Embryonic facial prominence (tissue), 1 donor: ENCODE data around the gene RCN2.
"Not testable (repeated sequence)": the region's sequence is repeated elsewhere in the genome, so short reads cannot be mapped to it uniquely, and the experiment has no call there.

Source experiments
- DNase-seq: peaks from one replicate; pipeline ENCODE4 v3.0.0-alpha.2; 2016; ENCODE audit errors: extremely low spot score

Gene RCN2, protein sequence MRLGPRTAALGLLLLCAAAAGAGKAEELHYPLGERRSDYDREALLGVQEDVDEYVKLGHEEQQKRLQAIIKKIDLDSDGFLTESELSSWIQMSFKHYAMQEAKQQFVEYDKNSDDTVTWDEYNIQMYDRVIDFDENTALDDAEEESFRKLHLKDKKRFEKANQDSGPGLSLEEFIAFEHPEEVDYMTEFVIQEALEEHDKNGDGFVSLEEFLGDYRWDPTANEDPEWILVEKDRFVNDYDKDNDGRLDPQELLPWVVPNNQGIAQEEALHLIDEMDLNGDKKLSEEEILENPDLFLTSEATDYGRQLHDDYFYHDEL

DNA sequence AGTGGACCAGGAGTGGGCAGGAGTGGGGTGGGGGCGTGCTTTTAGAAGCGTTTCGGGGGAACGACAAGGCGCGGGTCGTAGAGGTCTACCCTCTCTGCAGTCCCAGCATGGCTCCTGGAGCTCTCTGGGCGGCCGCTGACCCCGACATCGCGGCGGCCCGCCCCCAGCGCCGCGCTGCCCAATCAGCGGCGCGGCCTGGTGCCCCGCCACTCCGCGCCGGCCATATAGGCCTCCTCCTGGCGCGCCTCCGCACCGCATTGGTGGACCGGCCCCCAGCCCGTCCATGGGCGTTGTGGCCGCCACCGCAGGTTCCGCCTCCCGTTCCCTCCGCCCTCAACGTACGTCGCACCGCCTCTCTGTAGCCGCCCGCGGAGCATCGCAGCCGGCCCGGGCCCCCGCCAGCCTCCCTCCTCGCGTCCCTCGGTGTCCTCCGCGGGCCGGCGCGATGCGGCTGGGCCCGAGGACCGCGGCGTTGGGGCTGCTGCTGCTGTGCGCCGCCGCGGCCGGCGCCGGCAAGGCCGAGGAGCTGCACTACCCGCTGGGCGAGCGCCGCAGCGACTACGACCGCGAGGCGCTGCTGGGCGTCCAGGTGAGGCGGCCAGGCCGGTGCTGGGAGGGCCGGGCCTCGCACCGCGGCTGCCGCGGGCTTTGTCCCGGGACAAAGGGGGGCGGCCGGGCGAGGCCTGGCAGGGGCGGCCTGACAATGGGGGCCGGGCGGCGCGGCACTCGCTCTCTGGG lies at the start of gene RCN2:
TSS of gene RCN2 (plus strand) at position 353 of the 738 bp plus-strand sequence. CDS start at position 446, 93 bp downstream.
- peak; percentile 88 for DNase-seq

DNA sequence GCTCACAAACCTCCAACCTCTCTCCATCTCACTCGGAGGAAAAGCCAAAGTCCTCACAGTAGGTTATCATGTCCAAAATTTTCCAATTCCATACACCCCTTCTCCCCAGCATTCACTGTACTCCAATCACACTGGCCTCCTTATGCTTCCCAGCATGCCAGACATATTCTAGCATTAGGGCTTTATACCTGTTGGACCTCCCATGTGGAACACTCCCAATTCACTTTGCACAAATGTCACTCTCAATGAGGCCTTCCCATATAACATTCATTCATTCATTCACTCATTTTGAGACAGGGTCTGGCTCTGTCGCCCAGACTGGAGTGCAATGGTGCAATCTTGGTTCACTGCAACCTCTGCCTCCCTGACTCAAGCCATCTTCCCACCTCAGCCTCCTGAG lies 46.3 kb upstream of the RCN2 start:
- no peak for DNase-seq

DNA sequence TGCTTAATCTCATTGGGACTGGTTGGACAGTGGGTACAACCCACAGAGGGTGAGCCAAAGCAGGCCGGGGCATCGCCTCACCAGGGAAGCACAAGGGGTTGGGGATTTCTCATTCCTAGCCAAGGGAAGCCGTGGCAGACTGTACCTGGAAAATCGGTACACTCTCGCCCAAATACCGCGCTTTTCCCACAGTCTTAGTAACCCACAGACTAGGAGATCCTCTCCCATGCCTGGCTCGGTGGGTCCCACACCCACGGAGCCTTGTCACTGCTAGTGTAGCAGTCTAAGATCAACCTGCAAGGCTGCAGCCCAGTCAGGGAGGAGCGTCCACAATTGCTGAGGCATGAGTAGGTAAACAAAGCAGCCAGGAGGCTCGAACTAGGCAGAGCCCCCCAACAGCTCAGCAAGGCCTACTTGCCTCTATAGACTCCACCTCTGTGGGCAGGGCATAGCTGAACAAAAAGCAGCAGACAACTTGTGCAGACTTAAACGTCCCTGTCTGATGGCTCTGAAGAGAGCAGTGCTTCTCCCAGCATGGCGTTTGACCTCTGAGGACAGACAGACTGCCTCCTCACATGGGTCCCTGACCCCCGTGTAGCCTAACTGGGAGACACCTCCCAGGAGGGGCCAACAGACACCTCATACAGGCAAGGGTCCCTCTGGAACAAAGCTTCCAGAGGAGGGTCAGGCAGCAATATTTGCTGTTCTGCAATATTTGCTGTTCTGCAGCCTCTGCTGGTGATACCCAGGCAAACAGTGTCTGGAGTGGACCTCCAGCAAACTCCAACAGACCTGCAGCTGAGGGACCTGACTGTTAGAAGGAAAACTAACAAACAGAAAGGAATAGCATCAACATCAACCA lies 44.0 kb upstream of the RCN2 start:
- DNase-seq = not testable (repeated sequence)

DNA sequence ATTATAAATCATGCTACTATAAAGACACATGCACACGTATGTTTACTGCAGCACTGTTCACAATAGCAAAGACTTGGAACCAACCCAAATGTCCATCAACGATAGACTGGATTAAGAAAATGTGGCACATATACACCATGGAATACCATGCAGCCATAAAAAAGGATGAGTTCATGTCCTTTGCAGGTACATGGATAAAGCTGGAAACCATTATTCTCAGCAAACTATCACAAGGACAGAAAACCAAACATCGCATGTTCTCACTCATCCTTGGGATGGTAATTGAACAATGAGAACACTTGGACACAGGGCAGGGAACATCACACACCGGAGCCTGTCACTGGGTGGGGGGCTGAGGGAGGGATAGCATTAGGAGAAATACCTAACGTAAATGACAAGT lies 38.7 kb upstream of the RCN2 start:
- not testable (repeated sequence) for DNase-seq

DNA sequence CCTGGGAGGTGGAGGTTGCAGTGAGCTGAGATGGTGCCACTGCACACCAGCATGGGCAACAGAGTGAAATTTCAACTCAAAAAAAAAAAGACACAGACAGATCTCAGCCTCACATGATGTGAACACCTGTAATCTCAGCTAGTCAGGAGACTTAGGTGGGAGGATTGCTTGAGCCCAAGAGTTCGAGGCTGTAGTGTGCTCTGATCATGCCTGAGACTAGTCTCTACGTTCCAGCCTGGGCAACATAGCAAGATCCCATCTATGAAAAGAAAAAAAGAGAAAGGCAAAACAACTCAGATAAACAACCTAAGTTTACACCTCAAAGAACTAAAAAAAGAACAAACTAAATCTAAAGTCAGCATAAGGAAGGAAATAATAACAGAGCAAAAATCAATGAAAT lies 37.4 kb upstream of the RCN2 start:
- DNase-seq = no peak

DNA sequence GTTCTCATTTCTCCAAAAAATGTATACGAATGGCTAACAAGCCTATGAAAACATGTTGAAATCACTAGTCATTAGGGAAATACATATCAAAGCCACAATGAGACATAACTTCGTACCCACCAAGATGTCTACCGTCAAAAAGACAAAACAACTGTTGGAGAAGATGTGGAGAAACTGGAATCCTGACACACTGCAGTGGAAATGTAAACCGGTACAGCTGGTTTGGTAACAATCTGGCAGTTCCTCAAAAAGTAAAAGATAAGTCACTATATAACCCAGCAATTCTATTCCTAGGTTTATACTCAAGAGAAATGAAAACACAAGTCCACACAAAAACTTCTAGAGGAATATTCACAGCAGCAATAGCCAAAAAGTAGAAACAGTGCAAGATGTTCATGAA lies 33.4 kb upstream of the RCN2 start:
- no peak for DNase-seq

DNA sequence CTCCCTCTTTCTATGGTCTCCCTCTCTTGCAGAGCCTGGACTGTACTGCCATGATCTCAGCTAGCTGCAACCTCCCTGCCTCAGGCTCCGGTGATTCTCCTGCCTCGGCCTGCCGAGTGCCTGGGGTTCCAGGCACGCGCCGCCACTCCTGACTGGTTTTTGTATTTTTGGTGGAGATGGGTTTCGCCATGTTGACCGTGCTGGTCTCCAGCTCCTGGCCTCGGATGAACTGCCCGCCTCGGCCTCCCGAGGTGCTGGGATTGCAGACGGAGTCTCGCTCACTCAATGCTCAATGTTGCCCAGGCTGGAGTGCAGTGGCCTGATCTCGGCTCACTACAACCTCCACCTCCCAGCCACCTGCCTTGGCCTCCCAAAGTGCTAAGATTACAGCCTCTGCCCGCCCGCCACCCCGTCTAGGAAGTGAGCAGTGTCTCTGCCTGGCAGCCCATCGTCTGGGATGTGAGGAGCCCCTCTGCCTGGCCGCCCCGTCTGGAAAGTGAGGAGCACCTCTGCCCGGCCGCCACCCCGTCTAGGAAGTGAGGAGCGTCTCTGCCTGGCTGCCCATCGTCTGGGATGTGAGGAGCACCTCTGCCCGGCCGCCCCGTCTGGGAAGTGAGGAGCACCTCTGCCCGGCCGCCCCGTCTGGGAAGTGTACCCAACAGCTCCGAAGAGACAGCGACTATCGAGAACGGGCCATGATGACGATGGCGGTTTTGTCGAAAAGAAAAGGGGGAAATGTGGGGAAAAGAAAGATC lies 32.2 kb upstream of the RCN2 start:
- DNase-seq = not testable (repeated sequence)

DNA sequence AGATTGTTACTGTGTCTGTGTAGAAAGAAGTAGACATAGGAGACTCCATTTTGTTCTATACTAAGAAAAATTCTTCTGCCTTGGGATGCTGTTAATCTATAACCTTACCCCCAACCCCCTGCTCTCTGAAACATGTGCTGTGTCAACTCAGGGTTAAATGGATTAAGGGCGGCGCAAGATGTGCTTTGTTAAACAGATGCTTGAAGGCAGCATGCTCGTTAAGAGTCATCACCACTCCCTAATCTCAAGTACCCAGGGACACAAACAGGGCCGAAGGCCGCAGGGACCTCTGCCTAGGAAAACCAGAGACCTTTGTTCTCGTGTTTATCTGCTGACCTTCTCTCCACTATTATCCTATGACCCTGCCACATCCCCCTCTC lies 31.6 kb upstream of the RCN2 start:
- not testable (repeated sequence) for DNase-seq

DNA sequence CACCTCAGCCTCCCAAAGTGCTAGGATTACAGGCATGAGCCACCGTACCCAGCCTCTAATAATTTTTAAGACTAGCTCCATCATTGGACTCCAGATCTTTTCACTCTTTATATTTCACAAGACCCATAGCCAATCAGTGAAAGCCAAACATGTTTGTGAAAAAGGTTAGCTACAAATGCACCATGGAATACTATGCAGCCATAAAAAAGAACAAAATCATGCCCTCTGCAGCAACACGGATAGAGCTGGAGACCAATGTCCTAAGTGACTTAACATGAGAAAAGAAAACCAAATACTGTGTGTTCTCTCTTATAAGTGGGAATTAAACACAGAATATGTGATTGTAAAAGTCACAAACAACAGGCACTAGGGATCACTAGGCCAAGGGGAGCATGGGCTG lies 29.6 kb upstream of the RCN2 start:
- DNase-seq = no peak

DNA sequence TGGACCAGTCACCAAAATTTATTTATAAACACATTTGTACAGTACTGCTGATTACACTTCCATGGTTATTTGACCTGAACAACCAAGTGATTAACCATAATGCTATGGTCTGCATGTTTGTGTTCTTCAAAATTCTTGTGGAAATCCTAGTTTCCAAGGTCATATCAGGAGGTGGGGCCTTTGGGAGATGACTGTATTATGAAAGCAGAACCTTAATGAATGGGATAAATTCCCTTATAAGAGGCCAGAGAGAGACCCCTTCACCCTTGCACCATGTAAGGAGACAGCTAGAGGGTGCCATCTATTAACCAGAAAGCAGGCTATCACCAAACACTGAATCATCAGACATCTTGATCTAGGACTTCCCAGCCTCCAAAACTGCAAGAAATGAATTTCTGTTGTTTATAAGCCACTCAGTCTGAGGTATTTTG lies 28.3 kb upstream of the RCN2 start:
- DNase-seq = no peak

DNA sequence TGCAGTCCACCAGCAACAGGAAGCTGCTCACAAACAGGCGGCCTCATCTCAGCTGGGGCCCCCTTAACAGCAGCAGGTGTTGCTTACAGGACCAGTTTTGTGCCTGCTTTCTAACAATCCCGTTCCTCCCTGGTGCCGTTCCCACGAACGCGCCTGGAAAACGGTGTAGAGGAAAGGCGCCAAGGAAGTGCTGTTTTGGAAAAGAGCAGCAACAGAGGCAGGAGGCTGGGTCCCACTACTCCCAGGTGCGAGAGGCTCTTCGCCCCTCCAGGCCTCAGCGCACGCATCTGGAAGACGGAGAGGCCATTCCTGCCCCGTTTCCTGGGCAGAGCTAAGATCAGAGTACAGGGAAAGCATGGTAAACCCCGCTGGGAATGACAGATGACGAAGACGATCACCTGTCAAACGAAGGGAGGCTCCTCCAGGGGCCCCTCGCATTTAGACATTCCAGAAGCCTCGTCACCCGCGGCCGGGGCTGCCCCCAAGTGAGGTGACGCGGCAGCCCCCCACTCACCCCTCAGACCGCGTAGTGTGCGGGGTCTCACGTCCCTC lies 27.0 kb upstream of the RCN2 start:
- peak; percentile 8 for DNase-seq

DNA sequence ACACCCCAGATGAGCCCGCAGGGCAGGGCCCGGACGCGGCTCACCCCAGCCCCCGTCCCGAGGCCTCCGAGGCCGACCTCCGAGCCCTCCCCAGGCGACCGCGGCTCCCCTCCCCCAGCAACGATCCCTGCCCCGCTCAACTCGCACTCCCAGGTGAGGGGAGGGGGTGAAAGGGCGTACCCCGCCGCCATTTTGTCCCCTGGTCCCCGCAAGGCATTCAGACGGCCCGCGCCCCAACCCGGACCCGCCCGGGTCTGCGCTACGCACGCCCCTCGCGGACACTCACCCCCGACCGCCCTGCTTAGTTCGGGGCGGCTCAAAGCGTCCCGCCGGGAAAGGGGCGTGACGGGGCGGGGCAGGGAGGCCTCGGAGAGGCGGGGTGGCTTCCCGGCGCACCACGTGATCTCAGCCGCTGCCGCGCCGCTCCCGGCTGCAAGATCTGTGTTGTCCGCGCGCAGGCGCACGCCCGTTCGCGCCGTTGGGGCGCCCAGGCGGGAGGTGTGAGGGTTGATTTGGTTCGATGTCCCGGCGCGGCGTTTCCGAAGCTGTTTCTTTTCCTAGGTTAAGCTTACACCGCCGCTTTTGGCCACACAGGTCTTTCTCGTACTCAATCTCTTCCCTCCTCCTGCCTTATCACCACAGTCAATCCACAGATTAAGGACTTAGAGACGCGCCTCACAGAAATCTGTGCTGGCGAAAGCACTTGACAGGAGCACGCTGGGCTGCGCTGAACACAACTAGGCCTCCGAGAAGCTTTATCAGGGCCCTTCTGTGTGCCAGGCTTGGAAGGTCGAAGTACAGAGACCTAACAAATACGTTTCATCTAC lies 26.3 kb upstream of the RCN2 start, which contains the start of gene SCAPER:
TSS of gene SCAPER (minus strand) at position 328 of the 827 bp plus-strand sequence. CDS start 21,523 bp downstream, outside the sequence.
- DNase-seq = peak; percentile 68

DNA sequence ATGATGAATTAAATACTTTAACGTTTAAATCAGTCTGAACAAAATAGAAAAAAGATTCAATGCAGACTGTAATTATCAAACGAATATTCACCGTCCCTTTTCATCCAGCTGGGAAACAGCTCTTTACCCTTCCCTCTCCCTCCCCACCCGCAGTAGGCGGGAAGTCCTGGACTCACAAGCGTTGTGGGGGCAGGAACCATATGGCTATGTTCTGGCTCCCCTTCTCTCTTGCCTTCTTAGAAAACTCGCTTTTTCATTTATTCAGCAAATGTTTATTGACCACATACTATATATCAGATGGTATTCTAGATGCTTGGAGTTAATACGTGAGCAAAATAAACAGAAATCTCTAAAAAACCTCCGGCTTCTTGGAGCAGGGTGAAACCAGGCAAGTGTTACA lies 25.7 kb upstream of the RCN2 start:
- no peak for DNase-seq

DNA sequence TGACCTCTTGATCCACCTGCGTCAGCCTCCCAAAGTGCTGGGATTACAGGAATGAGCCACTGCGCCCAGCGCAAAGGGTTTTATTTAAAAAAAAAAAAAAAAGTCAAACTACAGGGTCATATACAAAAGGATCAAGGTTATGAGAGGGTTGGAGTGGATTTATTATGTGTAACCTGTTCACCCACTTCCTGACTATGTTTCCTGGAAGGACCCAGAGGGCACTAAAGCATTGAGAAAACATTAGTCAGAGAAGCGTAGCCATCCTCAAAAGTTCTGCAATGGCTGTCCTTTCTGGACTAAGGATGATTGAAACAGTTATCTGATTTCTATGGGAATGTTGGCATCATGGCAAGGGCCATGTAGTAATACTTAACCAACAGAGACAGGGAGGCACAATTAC lies 19.1 kb upstream of the RCN2 start:
- no peak for DNase-seq

DNA sequence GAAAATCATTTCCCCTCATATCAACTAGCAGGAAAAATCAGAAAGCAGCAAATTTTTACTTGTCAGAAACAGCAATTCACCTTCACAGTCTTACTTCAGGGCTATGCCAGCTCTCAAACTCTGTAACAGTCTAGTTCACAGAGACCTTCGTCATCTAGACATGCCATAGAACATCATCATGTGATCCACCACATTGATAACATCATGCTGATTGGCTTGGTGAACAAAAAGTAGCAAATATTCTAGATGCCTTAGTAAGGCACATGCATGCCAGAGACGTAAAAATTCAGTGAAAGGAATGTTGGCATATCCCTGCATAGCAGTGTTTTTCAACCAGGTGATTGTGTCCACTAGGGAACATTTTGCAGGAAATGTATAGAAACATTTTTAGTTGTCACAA lies 17.8 kb upstream of the RCN2 start:
- no peak for DNase-seq

DNA sequence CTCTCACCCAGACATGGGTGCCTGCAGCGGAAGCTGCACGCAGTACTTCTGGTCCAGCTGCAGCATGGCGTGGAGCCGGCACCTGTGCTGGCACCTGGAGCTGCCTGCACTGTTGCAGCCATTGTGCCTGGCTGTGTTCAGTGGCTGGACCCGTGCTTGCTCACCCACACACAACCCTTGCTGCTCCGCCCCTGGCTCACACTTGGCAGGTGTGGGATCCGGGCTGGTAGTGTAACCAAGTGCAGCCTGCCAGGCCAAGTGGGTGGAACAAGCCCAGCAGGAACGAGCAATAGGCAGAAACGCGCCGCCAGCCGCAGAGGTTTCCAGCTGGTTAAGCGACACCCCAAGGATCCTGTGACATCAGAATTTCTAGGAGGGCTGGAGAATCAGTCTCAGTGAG lies 15.2 kb upstream of the RCN2 start:
- DNase-seq = no peak

DNA sequence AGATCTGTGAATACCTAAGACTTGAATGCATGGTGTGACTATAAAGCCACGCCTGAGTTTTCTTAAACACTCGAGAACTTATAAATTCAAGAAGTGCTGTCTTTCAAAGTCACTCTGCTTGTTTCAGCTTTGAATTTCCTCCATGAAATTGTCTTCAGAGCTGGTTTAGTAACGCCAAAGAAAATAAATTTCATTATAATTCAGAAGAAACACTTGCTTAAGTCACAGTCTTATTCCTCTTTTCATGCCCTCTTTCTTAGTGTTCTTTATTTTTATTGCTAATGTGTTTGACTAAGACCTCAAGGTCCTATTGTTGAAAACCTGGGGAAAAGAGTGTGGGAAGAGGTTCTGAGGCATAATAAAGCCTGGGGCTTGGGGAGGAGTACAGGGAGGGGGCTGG lies 3.3 kb upstream of the RCN2 start:
- no peak for DNase-seq

DNA sequence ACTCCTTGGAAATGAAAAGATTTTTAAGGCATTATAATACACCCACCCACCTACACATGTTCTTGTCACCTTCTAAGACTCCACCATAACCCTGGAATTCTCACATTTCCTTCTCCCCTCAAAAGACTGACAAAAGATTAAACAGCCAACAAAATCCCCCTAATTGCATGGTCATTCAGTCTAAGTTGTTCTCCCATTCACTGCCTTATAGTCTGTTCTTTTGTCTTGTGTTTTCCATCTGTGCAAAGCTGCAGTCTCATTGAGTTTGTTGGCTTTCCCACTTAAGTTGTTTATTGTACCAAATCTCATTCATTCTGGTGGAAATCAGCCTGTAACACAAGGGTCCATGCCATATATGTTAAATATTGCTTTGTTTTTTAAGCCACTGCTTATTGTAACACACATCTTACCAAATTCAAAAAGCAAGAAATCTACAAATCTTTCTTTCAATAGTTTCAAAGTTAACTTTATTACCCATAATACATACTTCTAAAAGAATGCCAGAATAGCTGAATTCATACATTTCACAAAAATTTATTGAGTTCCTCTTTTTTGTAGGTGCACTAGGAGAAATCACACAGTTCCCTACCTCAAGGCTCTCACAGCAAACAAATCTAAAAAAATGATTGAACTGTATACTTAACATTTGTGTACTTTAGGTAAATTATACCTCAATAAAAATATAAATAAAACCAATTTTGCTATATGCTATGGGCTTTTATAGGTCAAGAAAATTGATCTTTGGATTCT lies 2.4 kb upstream of the RCN2 start:
- no peak for DNase-seq

DNA sequence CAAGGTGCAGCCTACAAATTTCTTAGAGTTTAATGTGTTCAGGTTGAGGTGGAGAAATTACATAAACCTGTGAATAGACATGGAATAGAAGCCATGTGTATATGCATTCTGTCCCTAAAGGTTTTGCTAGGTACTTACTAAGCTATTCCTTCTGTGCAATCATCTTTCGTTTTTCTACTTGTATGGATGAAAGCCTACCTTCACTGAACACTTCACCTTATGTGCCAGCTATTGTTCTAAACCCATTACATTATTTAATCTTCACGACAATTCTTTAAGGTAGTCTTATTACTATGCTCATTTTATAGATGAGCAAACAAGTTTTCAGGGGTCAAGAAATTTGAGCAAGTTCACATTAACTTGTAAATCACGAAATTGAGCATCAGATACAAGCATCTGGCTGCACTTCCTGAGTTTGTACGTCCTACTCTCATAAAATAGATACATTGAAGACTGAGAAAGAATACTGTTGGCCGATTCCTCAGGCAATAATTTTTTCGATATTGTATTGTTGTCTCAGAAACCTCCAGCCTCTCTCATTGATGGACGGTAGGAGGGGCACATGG lies 635 bp upstream of the RCN2 start:
- no peak for DNase-seq
